HG02981 (cell line): Measurements from ENCODE around the gene CPPED1.
"Not testable (repeated sequence)": the region's sequence is repeated elsewhere in the genome, so short reads cannot be mapped to it uniquely, and the experiment has no call there.

Source experiments
- ATAC-seq: cut with Tn5 transposase; IDR thresholded peaks from one replicate; pipeline ENCODE4 v1.9.1; 2021; ENCODE audit warnings: mild to moderate bottlenecking, moderate library complexity; ENCODE audit not compliant: unreplicated experiment

CPPED1 gene

GRCh38 chr16:12802661-12803060, 1.0 kb downstream of the CPPED1 start:
- ATAC-seq, result no peak

GRCh38 chr16:12802048-12802447, 1.6 kb downstream of the CPPED1 start:
- ATAC-seq, result no peak

GRCh38 chr16:12801511-12802042, 2.1 kb downstream of the CPPED1 start:
- no peak for ATAC-seq

GRCh38 chr16:12800817-12801216, 2.9 kb downstream of the CPPED1 start:
- no peak for ATAC-seq

GRCh38 chr16:12799996-12800395, 3.7 kb downstream of the CPPED1 start:
- ATAC-seq, result not testable (repeated sequence)

GRCh38 chr16:12798846-12799245, 4.8 kb downstream of the CPPED1 start:
- no peak for ATAC-seq

GRCh38 chr16:12798171-12798570, 5.5 kb downstream of the CPPED1 start:
- ATAC-seq, result no peak

GRCh38 chr16:12796498-12796897, 7.2 kb downstream of the CPPED1 start:
- ATAC-seq, result no peak

GRCh38 chr16:12794486-12795387, 8.9 kb downstream of the CPPED1 start:
- no peak for ATAC-seq

- no peak for ATAC-seq
Observed at GRCh38 chr16:12793865-12794240, 9.8 kb downstream of the CPPED1 start.

GRCh38 chr16:12793120-12793864, 10.4 kb downstream of the CPPED1 start:
- no peak for ATAC-seq

- not testable (repeated sequence) for ATAC-seq
Observed at GRCh38 chr16:12792528-12792927, 11.2 kb downstream of the CPPED1 start.

- no peak for ATAC-seq
Observed at GRCh38 chr16:12791340-12791739, 12.3 kb downstream of the CPPED1 start.

GRCh38 chr16:12788758-12789157, 14.9 kb downstream of the CPPED1 start:
- ATAC-seq, result no peak

GRCh38 chr16:12786081-12786480, 17.6 kb downstream of the CPPED1 start:
- no peak for ATAC-seq

GRCh38 chr16:12784076-12784475, 19.6 kb downstream of the CPPED1 start:
- ATAC-seq, result no peak

GRCh38 chr16:12781777-12782176, 21.9 kb downstream of the CPPED1 start:
- ATAC-seq, result no peak

GRCh38 chr16:12780467-12780866, 23.2 kb downstream of the CPPED1 start:
- ATAC-seq, result no peak

GRCh38 chr16:12778726-12779125, 25.0 kb downstream of the CPPED1 start:
- no peak for ATAC-seq

GRCh38 chr16:12775656-12776236, 27.9 kb downstream of the CPPED1 start:
- no peak for ATAC-seq

- ATAC-seq, result no peak
Observed at GRCh38 chr16:12773221-12773620, 30.5 kb downstream of the CPPED1 start.
